HG03432 (cell line): Measurements from ENCODE around the gene SMG7.

Source experiments
- ATAC-seq: cut with Tn5 transposase; IDR thresholded peaks from one replicate; pipeline ENCODE4 v1.9.1; 2021; ENCODE audit warnings: mild to moderate bottlenecking, moderate library complexity; ENCODE audit not compliant: unreplicated experiment

Gene SMG7

GRCh38 chr1:183559061-183559460 lies 86.8 kb downstream of the SMG7 start:
- ATAC-seq = no peak

GRCh38 chr1:183562701-183563100 lies 90.4 kb downstream of the SMG7 start:
- ATAC-seq = no peak

- no peak for ATAC-seq
Measured at GRCh38 chr1:183565261-183565660, 93.0 kb downstream of the SMG7 start.

- no peak for ATAC-seq
Measured at GRCh38 chr1:183566026-183566425, 93.7 kb downstream of the SMG7 start.

GRCh38 chr1:183567584-183567983 lies 95.3 kb downstream of the SMG7 start:
- ATAC-seq = peak; percentile 67

- ATAC-seq = no peak
Measured at GRCh38 chr1:183568176-183569021, 96.1 kb downstream of the SMG7 start.

- no peak for ATAC-seq
Measured at GRCh38 chr1:183569141-183569540, 96.8 kb downstream of the SMG7 start.

GRCh38 chr1:183569801-183570200 lies 97.5 kb downstream of the SMG7 start:
- ATAC-seq = no peak

GRCh38 chr1:183570451-183570850 lies 98.2 kb downstream of the SMG7 start:
- ATAC-seq = no peak

GRCh38 chr1:183571678-183572268 lies 99.5 kb downstream of the SMG7 start:
- ATAC-seq = no peak

- no peak for ATAC-seq
Measured at GRCh38 chr1:183572721-183573120, 100.4 kb downstream of the SMG7 start.

- no peak for ATAC-seq
Measured at GRCh38 chr1:183575606-183576005, 103.3 kb downstream of the SMG7 start.

GRCh38 chr1:183576537-183576936 lies 104.2 kb downstream of the SMG7 start:
- ATAC-seq = no peak

- no peak for ATAC-seq
Measured at GRCh38 chr1:183577897-183578465, 105.7 kb downstream of the SMG7 start.

- no peak for ATAC-seq
Measured at GRCh38 chr1:183578856-183579255, 106.6 kb downstream of the SMG7 start.

GRCh38 chr1:183580281-183580682 lies 108.0 kb downstream of the SMG7 start:
- no peak for ATAC-seq

GRCh38 chr1:183582021-183582713 lies 109.9 kb downstream of the SMG7 start:
- no peak for ATAC-seq

- ATAC-seq = no peak
Measured at GRCh38 chr1:183583466-183583865, 111.2 kb downstream of the SMG7 start.

GRCh38 chr1:183584147-183584546 lies 111.8 kb downstream of the SMG7 start:
- ATAC-seq = no peak

GRCh38 chr1:183585038-183585437 lies 112.7 kb downstream of the SMG7 start:
- ATAC-seq = no peak

- ATAC-seq = no peak
Measured at GRCh38 chr1:183586455-183586854, 114.2 kb downstream of the SMG7 start.

GRCh38 chr1:183586926-183587325 lies 114.6 kb downstream of the SMG7 start:
- ATAC-seq = no peak
